Measurements from ENCODE around the gene CPB1.

Gene CPB1

DNA sequence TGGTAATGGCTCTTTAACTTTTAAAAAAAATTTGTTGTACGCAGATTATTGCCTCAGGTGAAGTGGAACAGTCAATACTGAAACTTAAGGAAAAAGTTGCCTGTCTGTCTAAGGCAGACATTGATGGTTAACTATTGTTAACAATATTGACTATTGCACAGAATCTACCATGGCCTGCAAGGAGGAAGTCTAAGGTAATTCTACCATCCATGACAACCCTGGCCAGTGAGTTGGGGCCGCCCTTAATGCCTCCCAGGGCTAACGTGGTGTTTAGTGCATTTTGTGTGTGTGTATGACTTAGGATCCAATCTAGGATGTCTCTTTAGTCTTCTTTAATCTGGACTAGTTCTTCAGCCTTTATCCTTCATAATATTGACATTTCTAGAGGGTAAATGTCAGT is 2.1 kb upstream of the CPB1 start:
- ChIA-PET CTCF (no interaction called here), POLR2A (no interaction called here)
- TF ChIP-seq, protein P1, sequence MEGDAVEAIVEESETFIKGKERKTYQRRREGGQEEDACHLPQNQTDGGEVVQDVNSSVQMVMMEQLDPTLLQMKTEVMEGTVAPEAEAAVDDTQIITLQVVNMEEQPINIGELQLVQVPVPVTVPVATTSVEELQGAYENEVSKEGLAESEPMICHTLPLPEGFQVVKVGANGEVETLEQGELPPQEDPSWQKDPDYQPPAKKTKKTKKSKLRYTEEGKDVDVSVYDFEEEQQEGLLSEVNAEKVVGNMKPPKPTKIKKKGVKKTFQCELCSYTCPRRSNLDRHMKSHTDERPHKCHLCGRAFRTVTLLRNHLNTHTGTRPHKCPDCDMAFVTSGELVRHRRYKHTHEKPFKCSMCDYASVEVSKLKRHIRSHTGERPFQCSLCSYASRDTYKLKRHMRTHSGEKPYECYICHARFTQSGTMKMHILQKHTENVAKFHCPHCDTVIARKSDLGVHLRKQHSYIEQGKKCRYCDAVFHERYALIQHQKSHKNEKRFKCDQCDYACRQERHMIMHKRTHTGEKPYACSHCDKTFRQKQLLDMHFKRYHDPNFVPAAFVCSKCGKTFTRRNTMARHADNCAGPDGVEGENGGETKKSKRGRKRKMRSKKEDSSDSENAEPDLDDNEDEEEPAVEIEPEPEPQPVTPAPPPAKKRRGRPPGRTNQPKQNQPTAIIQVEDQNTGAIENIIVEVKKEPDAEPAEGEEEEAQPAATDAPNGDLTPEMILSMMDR (IDR thresholded peaks at IDR 0.05; ENCODE audit: insufficient read depth, low read length, missing control alignments), result no peak
- DNase-seq (ENCODE audit: low read depth, low spot score), result no peak
- no peak overlapping the region for H3K4me3 ChIP-seq (ENCODE audit: low read depth, low read length)

GRCh38 chr3:148828136-148828690 is 602 bp downstream of the CPB1 start:
- POLR2A ChIA-PET, result no interaction called here
- H3K4me3 ChIP-seq (ENCODE audit: low read depth, low read length), result no peak overlapping the region
- TF ChIP-seq, protein P1 (IDR thresholded peaks at IDR 0.05; ENCODE audit: insufficient read depth, low read length, missing control alignments), result no peak
- no peak for DNase-seq (ENCODE audit: low read depth, low spot score)
- CTCF ChIA-PET, result interaction anchor here (0.9 to 1.3 kb wide), 2 partner anchors 8 to 448 kb away, joined by 3 read pairs; no protein-coding TSS in a partner anchor

GRCh38 chr3:148829926-148830325 is 2.3 kb downstream of the CPB1 start:
- TF ChIP-seq, protein P1 (IDR thresholded peaks at IDR 0.05; ENCODE audit: insufficient read depth, low read length, missing control alignments), result no peak
- ChIA-PET CTCF (interaction anchor here (0.9 kb wide), 1 partner anchor 32 kb away, joined by 3 read pairs; no protein-coding TSS in a partner anchor), POLR2A (no interaction called here)
- no peak overlapping the region for H3K4me3 ChIP-seq (ENCODE audit: low read depth, low read length)
- DNase-seq (ENCODE audit: low read depth, low spot score), result no peak

DNA sequence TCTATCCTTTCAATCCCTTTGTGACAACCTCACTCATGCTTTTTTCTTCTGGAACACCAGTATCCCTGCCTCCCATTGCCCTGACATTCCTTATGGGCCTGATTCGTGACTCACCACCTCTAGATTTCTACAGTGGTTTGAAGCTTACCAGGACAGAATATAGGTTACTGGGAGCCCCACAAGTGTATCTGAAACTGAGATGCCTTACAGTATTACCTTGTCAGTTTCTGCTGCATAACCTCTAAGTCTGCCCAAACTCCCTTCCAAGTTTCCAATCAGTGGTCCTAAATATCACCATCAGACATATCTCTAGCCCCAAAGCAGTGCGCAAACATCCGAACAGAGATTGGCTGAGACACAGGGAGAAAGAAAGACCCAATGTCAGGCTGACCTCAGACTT is 5.6 kb downstream of the CPB1 start:
- ChIA-PET CTCF (interaction anchor here (1.3 kb wide), 1 partner anchor 10 kb away, joined by 3 read pairs; no protein-coding TSS in a partner anchor), POLR2A (no interaction called here)
- TF ChIP-seq, protein P1 (IDR thresholded peaks at IDR 0.05; ENCODE audit: insufficient read depth, low read length, missing control alignments), result no peak
- DNase-seq (ENCODE audit: low read depth, low spot score), result no peak
- no peak overlapping the region for H3K4me3 ChIP-seq (ENCODE audit: low read depth, low read length)

GRCh38 chr3:148839805-148840204 is 12.2 kb downstream of the CPB1 start:
- POLR2A ChIA-PET, result no interaction called here
- CTCF ChIA-PET, result no interaction called here
- TF ChIP-seq, protein P1 (IDR thresholded peaks at IDR 0.05; ENCODE audit: insufficient read depth, low read length, missing control alignments), result no peak
- H3K4me3 ChIP-seq (ENCODE audit: low read depth, low read length), result no peak overlapping the region
- DNase-seq (ENCODE audit: low read depth, low spot score), result no peak

DNA sequence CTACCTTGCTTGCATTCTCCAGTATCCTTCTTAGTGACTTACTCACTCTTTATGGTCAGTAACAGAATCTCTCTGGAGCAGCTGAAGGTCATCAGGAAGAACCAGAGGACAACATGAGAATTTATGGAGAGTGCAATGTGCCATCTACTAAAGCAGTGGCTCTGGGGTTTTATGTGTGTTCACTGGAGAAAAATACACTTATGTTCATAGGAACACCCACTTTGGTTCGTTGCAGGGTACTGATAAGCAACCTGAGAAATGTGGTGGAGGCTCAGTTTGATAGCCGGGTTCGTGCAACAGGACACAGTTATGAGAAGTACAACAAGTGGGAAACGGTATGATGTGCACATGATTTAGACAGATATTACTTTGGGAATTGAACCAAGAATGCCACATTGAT is 12.8 kb downstream of the CPB1 start:
- TF ChIP-seq, protein P1 (IDR thresholded peaks at IDR 0.05; ENCODE audit: insufficient read depth, low read length, missing control alignments), result no peak
- CTCF ChIA-PET, result no interaction called here
- no peak for DNase-seq (ENCODE audit: low read depth, low spot score)
- POLR2A ChIA-PET, result no interaction called here
- no peak overlapping the region for H3K4me3 ChIP-seq (ENCODE audit: low read depth, low read length)
